Esophagus mucosa (tissue), 1 donor: ENCODE measurements around the gene STK38. TPM values are rescaled to one million over a fixed set of nuclear protein-coding genes. Genes with fewer than 3 reads are reported as not detected.

Experiments used
- ATAC-seq: fragments of 200-7000 bp; cut with Tn5 transposase; one replicate; pipeline ENCODE4 v1.9.1; 2020
- total RNA-seq: library from RNA; stranded (reverse); gene quantifications from one replicate; pipeline ENCODE4 v1.2.4, GENCODE V29; 2023
- donor health status: DM: yes; HTN: yes; CAD: no.

Gene STK38
- total RNA-seq, 1 donor from 2014 or later, result 26.1 TPM

- no peak for ATAC-seq
Observed at GRCh38 chr6:36563928-36564284, 16.6 kb upstream of the STK38 start.

DNA sequence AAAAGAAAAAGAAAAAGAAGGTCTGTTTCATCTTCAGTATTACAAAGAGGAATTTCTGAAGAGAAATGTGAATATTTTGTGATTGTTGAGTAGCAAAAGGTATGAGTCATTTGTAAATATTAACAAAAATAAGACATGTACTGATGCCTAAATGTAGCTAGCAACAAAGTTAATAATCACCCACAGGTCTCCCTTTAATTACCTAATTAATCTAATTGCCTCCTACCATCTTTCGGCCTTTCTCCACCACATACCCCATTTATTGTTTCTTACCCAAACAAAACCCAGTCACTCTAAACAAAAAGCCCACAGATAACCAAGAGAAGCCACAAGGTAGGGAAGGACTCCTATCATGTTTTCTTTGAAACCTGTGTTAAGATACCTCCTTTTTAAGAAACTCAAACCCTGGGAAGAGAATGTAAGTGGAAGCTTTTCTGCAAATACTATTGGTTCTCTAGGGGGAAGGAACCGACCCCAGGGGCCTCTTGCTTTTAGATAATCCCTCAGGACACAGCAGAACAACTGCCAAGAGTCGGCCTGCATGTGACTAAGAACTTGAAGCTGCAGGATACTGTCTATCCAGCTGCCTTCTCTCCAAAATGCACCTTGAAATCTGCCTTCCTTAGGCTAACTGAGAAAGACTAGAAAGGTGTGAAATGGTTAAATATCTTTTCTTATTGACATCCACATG is 16.1 kb upstream of the STK38 start:
- ATAC-seq, result no peak

DNA sequence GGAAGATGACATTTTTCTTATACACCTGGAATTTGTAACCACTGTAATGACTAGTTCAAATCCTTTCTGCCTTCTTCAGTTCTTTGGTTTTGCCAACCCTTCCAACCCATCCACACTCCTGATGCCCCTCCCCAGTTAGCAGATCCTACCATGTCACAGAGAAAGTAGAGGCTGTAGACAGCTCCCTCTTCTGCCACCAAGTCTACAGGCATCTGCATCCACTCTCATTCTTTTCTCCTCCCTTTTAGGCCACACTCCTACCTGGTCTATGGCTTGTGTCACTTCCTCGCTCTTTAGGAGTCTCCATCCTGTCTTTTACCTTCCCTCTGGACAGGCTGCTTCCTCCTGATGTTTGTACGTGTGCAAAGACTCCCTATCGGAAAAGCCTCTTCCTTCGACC is 13.5 kb upstream of the STK38 start:
- no peak for ATAC-seq

DNA sequence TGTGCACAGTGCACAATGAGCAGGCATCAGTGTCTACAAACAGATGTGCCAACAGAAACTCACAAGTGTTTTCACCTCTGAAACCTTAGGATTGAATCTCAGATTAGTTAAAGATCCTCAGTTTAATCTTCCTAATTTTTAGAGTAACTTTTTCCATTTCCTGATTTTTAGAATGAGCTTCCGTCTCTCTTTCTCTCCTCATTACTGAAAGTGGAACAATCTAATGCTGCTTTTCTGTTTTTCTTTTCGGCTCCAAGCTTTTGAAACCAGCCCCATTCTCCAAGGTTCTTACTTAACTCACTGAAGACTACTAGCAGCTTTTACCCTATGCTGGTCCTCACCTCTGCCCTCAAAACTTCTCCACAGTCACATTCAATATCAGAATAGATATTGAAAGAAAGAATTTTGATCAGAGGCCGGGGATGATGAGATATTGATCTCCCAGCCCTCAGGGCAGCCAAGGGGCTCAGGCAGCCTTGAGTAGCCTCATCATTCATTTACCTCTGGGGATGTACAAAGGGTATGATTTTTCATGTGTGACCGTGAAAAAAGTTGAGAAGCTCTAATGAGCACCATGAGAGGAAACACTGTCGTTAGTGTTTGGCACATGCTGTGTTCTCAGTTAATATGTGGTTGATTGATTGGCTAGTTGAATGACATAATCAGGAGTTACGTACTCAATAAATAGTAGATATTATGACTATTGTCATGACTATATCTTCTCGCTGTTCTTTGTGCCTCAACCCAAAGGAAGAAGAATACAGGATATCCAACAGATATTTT is 11.9 kb upstream of the STK38 start:
- ATAC-seq, result no peak

- no peak for ATAC-seq
Observed at GRCh38 chr6:36556281-36556680, 9.0 kb upstream of the STK38 start.

DNA sequence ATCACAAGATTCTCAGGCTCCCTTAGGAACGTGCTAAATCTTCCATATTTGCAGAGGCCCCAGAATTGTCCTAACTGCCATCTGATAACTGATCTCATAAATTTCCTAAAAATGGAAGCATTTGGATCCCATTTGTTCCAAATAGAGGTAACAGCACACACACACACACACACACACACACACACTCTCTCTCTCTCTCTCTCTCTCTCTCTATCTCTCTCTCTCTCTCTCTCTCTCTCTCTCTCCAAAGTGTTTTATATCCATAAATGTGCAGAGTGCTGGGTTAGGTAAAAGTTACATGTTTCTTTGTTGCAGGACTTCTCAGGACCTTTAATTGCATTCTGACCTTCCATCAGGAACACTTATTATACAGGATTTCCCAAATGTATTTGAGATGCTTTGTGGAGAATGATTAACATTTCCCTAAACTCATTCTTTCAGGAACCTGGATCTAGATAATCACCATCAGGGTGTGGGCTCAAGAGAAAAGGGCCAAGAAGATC is 8.5 kb upstream of the STK38 start:
- ATAC-seq, result no peak

DNA sequence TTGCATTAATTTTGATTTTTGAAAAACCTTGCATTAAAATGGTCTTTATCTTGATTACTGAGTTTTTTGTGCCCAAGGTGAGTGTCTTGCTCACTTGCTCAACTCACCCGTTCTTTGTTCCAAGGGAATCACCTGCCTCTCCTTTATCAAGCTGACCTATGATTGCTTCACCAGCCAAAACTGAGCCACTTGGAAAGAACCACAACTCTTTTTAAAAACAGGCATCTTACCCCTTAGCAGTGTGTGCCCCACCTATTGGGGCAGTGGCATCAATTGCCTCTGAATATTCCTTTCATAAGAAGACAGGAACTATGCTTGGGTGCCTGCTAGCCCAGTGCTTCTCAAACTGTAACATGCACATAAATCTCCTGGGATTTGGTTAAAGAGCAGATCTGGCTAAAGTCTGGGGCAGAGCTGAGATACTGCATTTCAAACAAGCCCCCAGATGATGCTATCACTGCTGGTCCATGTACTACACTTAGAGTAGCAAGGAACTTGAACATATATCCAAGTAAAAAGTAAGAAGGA is 3.3 kb upstream of the STK38 start:
- no peak for ATAC-seq

DNA sequence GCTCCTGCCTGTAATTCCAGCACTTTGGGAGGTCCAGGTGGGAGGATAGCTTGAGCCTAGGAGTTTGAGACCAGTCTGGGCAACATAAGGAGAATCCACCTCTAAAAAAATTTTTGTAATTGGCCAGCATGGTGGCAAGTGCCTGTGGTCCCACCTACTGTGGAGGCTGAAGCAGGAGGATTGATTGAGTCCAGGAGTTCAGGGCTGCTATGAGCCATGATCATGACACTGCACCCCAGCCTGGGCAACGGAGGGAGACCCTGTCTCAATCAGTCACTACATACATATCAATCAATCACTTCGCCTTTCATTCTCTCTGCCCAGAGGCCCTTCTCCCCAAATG is 1.1 kb upstream of the STK38 start:
- no peak for ATAC-seq

DNA sequence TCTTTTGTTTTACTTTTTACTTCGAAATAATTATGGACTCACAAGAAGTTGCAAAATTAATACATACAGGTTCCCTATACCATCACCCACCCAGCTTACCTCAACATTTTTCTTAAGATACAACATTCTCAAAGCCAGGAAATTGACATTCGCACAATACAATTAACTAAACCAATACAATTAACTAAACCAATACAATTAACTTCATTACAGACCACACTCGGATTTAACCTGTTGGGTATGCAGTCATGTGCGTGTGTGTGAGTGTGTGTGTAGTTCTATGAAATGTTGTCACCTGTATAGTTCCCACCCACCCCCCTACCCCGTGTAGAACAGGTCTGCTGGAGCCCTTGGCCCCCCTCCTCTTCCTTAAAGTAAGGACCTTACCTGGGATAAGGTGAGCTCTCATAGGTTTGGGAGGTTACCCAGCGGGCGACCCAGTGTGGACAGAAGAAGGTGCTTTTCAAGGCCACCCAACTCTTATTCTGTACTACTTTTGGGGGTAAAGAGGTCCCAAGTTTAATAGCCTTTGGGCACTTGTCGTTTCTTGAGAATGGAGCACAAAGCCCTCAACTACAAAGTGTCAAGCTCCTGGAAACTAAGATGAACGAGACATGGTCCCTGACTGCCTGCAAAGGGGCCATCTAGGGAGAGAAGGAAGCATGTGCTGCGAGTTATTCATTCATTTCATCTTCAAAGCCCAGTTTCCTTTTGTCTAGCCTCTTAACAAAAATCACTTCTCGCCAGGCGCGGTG is 544 bp upstream of the STK38 start:
- no peak for ATAC-seq

GRCh38 chr6:36546308-36546919 is 865 bp downstream of the STK38 start:
- no peak for ATAC-seq

DNA sequence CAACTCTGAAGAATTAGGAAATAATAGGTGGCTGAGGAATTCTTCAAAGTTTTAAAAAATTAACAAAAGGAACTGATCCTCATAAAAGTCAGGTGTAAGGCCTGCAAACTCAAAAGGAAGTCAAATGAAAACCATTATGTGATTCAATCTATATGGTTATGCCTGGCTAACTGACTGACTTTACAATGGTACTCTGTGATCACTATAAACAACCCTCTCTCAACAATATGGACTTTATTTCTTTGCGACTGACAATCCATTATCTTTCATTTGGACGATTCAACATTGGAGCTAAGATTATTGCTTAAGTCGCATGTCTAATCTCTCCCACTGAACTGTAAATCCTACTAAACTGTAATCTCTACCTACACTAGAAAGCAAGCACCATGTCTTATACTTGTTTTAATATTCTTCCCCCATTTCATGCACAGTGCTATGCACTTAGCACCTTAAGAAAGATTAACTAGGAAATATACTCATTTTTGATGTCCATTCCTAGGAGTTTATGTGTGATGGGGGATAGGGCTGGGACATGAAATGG is 1.4 kb downstream of the STK38 start:
- ATAC-seq, result no peak

GRCh38 chr6:36544228-36544627 is 3.1 kb downstream of the STK38 start:
- no peak for ATAC-seq

- no peak for ATAC-seq
Observed at GRCh38 chr6:36542041-36542440, 5.2 kb downstream of the STK38 start.

- ATAC-seq, result peak; percentile 68
Observed at GRCh38 chr6:36539814-36540568, 7.3 kb downstream of the STK38 start.

DNA sequence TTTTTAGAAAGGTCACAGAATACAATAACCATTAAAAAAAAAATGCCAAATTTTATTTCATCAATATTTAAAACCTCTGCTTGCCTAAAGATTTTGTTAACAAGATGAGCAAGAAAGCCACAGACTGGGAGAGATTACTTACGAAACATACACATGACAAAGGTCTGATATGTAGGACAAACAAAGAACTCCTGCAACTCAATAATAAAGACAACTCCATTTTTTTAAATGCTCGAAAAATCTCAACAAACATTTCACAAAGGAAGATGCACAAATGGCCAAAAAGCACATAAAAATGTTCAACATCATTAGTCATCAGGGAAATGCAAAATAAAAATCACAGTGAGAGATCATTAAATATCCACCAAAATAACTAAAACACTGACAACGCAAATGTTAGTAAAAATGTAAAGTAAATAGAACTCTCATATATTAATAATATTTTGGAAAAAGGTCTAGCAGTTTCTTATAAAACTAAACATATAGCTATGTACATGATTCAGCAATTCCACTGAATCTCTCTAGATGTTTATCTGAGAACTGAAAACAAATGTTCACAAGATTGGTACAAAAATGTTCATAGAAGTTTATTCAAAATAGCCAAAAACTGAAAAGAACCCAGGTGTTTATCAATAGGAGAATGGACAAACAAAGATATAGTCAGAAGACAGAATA is 10.3 kb downstream of the STK38 start:
- ATAC-seq, result no peak

- ATAC-seq, result no peak
Observed at GRCh38 chr6:36533321-36533720, 14.0 kb downstream of the STK38 start.

GRCh38 chr6:36526066-36526465 is 21.2 kb downstream of the STK38 start:
- no peak for ATAC-seq

GRCh38 chr6:36525346-36525745 is 21.9 kb downstream of the STK38 start:
- no peak for ATAC-seq

- ATAC-seq, result no peak
Observed at GRCh38 chr6:36524871-36525270, 22.4 kb downstream of the STK38 start.

- ATAC-seq, result no peak
Observed at GRCh38 chr6:36523936-36524499, 23.3 kb downstream of the STK38 start.

- no peak for ATAC-seq
Observed at GRCh38 chr6:36523451-36523850, 23.8 kb downstream of the STK38 start.
